Right cardiac atrium (tissue), 5 donors: ENCODE results near the gene DYNC1I2. TPM values are rescaled to one million over a fixed set of nuclear protein-coding genes. Genes with fewer than 3 reads are reported as not detected.

Source experiments
- polyA plus RNA-seq: library from polyadenylated mRNA; stranded (reverse); fragments of 200-250 nt; gene quantifications from one replicate; pipeline ENCODE4 v1.2.3, GENCODE V29; 2013
- total RNA-seq, 4 donors: library from RNA; stranded (reverse); fragmentation: NEBNext Ultra II Directional; extraction: Animal tissue kit (Norgen Biotek cat#: 25700); gene quantifications; one replicate each; pipeline ENCODE4 v1.2.1, GENCODE V29; 2021
- donor health status: healthy with polysubstance abuse.
- donor health status: DM: no; HTN: yes; CAD: no.
- donor health status: DM: no; HTN: no; CAD: no.
- donor health status: DM: no; HTN: yes; CAD: no; lungs with severe emphysema.
- donor health status: DM: yes; HTN: yes; CAD: no.

The DYNC1I2 gene
- total and polyA plus RNA-seq, 5 donors, result 58.8 to 66.3 (median 61.6) TPM

Other genes with a start within 250 kb of the DYNC1I2 start
- 100 to 1,000 TPM in 3 of 4 donors, 10 to 100 TPM in 1; 90.8 to 138 (median 119) TPM for gene CYBRD1, start 165.0 kb upstream of the DYNC1I2 start, total RNA-seq
- 88.3 TPM for gene CYBRD1, start 165.0 kb upstream of the DYNC1I2 start, polyA plus RNA-seq
- 100 to 1,000 TPM in 2 of 4 donors, 10 to 100 TPM in 2; 94.1 to 122 (median 102) TPM for gene SLC25A12, start 206.8 kb downstream of the DYNC1I2 start, total RNA-seq
- gene SLC25A12, start 206.8 kb downstream of the DYNC1I2 start, polyA plus RNA-seq, result 74.2 TPM
- gene HAT1, start 235.0 kb downstream of the DYNC1I2 start, total RNA-seq, result 10 to 100 TPM; 29.1 to 35.0 (median 33.2) TPM
- 27.6 TPM for gene HAT1, start 235.0 kb downstream of the DYNC1I2 start, polyA plus RNA-seq